SHP77 (cell line): ENCODE measurements around the gene SEPTIN10.

ENCODE experiments used
- DNase-seq, 2 experiments: peaks; one replicate each; lab custom pipeline; 2025; lab: John Stamatoyannopoulos, UW

SEPTIN10 gene

GRCh38 chr2:109497911-109498870 lies 115.6 kb downstream of the SEPTIN10 start:
- DNase-seq = no peak

DNA sequence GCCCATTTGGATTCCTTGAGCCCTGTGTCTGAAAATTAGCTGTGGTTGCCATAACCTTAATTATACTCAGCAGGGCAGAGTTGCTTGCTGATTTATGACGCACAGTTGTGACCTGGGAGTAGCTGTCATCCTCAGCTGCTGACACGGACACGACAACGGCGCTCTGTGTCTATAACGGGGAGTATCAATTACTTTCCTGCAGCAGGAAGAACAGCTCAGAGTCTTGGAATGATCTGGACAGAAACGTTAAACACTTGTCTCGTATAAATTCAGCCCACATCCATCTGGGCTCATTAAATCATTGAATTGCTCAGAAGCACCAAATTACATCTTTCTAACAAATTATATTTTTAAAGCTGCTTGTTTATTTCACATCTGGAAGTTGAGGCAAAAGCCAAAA lies 116.3 kb downstream of the SEPTIN10 start:
- DNase-seq = no peak

DNA sequence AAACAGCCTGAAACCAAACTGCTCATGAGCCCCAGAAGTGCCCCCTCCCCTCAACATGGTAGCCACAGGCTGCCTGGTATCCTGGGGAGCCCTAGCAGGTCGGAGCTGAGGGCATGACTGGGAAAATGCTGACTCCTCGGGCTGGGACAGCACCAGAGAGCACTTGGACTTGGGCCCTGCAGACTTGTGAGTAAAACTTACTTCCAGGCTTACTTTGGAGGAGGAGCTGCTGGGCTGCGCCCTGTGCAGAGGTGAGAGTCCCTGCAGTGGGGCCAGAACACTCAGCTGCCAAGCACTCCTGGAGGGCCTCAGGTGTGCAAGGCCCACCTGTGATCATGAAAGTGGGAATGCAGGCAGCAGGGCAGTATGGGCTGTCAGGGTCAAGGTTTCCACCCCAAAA lies 119.4 kb downstream of the SEPTIN10 start:
- no peak for DNase-seq

- no peak for DNase-seq
Observed at GRCh38 chr2:109493176-109493935, 120.4 kb downstream of the SEPTIN10 start.
